GM23248 (cell line): ENCODE measurements around the gene SERINC2. TPM values are rescaled to one million over a fixed set of nuclear protein-coding genes. Genes with fewer than 3 reads are reported as not detected.
A peak's percentile ranks its signal among the peaks of the same experiment; 100 is the strongest.

ENCODE experiments used
- DNase-seq: peaks from one replicate; pipeline ENCODE4 v3.0.0-alpha.2; 2015
- H2AFZ ChIP-seq: fragments of 200-600 bp; sonication (generic); 2 replicates; pipeline ENCODE4 v1.6.1; 2016; ENCODE audit warnings: antibody characterized with exemption
- H3F3A ChIP-seq: fragments of 200-600 bp; sonication (generic); 2 replicates; pipeline ENCODE4 v1.6.1; 2016; ENCODE audit warnings: mild to moderate bottlenecking, antibody characterized with exemption, mixed run types; ENCODE audit not compliant: insufficient read depth
- H3K27ac ChIP-seq: fragments of 200-600 bp; sonication (generic); 2 replicates; pipeline ENCODE4 v1.5.1; 2016; ENCODE audit warnings: mild to moderate bottlenecking
- H3K27me3 ChIP-seq: fragments of 200-600 bp; sonication (generic); replicated peaks from 2 replicates; pipeline ENCODE4 v1.6.1; 2016; ENCODE audit warnings: mild to moderate bottlenecking; ENCODE audit not compliant: insufficient read depth
- H3K36me3 ChIP-seq: fragments of 200-600 bp; sonication (generic); 2 replicates; pipeline ENCODE4 v1.6.1; 2016; ENCODE audit warnings: low read depth, mild to moderate bottlenecking
- H3K4me1 ChIP-seq: fragments of 200-600 bp; sonication (generic); 2 replicates; pipeline ENCODE4 v1.6.1; 2016; ENCODE audit warnings: mild to moderate bottlenecking; ENCODE audit not compliant: insufficient read depth
- H3K4me2 ChIP-seq: fragments of 200-600 bp; sonication (generic); one replicate; pipeline ENCODE4 v1.6.1; 2016; ENCODE audit warnings: mild to moderate bottlenecking; ENCODE audit not compliant: unreplicated experiment
- H3K4me3 ChIP-seq: fragments of 200-600 bp; sonication (generic); 2 replicates; pipeline ENCODE4 v1.5.1; 2016; ENCODE audit warnings: mild to moderate bottlenecking
- H3K79me2 ChIP-seq: fragments of 200-600 bp; sonication (generic); 2 replicates; pipeline ENCODE4 v1.6.1; 2016; ENCODE audit warnings: mild to moderate bottlenecking; ENCODE audit not compliant: insufficient read depth
- H3K9ac ChIP-seq: fragments of 200-600 bp; sonication (generic); 2 replicates; pipeline ENCODE4 v1.6.1; 2016; ENCODE audit warnings: mild to moderate bottlenecking
- H3K9me2 ChIP-seq: fragments of 200-600 bp; sonication (generic); 2 replicates; pipeline ENCODE4 v1.6.1; 2016; ENCODE audit warnings: mixed run types, mild to moderate bottlenecking, moderate library complexity; ENCODE audit not compliant: insufficient read depth
- H3K9me3 ChIP-seq: fragments of 200-600 bp; sonication (generic); one replicate; pipeline ENCODE4 v1.6.1; 2017; ENCODE audit warnings: low read depth
- H4K20me1 ChIP-seq: fragments of 200-600 bp; sonication (generic); 2 replicates; pipeline ENCODE4 v1.6.0; 2016; ENCODE audit not compliant: insufficient read depth
- EZH2 ChIP-seq: fragments of 200-600 bp; sonication (generic); IDR thresholded peaks from 2 replicates; pipeline ENCODE4 v1.6.1; 2018; ENCODE audit warnings: antibody characterized with exemption, mild to moderate bottlenecking; ENCODE audit not compliant: insufficient read depth, poor library complexity, severe bottlenecking
- EZH2phosphoT487 ChIP-seq: fragments of 200-600 bp; sonication (generic); IDR thresholded peaks from 2 replicates; pipeline ENCODE4 v1.6.1; 2018; ENCODE audit warnings: antibody characterized with exemption, moderate library complexity, mild to moderate bottlenecking, low read depth; ENCODE audit not compliant: insufficient read depth
- WGBS, 2 experiments: methylation state at CpG; one replicate each; pipeline ENCODE4 v1.1.6; 2015 to 2017; ENCODE audit warnings: low lambda C conversion rate in 2 of 2, low coverage in 1 of 2; ENCODE audit errors: missing lambda C conversion rate in 2 of 2; 5-methylcytosine and 5-hydroxymethylcytosine counted together
- in situ Hi-C: fragments of 300-500 bp; cut with MboI; formaldehyde crosslinking; loops from 2 replicates; pipeline ENCODE4 v1.15.0; 2020
- polyA plus RNA-seq: library from polyadenylated mRNA; unstranded; fragments of >200 nt; fragmentation: Nextera tagmentation; extraction: Ambion mirVana; gene quantifications from 2 replicates; pipeline ENCODE4 v1.2.1, GENCODE V29; 2016
- total RNA-seq: library from RNA; depleted of rRNA; stranded (reverse); fragments of >200 nt; shearing (Covaris generic); gene quantifications from 2 replicates; pipeline ENCODE4 v1.2.3, GENCODE V29; 2014

SERINC2 gene
- total and polyA plus RNA-seq, 2 experiments from 2014 or later: 50.9 to 96.0 TPM

GRCh38 chr1:31422505-31423319 is 9.7 kb downstream of the SERINC2 start:
- no peak overlapping the region for H2AFZ ChIP-seq
- in situ Hi-C loops: no loop called here

GRCh38 chr1:31423418-31423947 is 10.5 kb downstream of the SERINC2 start:
- no peak overlapping the region for H3K4me2 ChIP-seq
- no peaks in the 10 kb centered on the region for H4K20me1 ChIP-seq
- H3K36me3 ChIP-seq: no peaks in the 10 kb centered on the region
- no peaks in the 10 kb centered on the region for H3F3A ChIP-seq
- TF ChIP-seq EZH2phosphoT487 (no peak), EZH2 (no peak)
- peaks cover 10% of the 10 kb centered on the region for H3K4me1 ChIP-seq
- 88 to 91% methylated on average over 20 to 23 of the region's 23 CpGs for WGBS, 2 experiments
- DNase-seq: no peak
- H3K27me3 ChIP-seq: no peaks in the 10 kb centered on the region
- H3K9ac ChIP-seq: no peak overlapping the region
- H3K9me2 ChIP-seq: no peaks in the 10 kb centered on the region
- H3K4me3 ChIP-seq: no peak overlapping the region
- no peaks in the 10 kb centered on the region for H3K79me2 ChIP-seq
- no peak overlapping the region for H3K27ac ChIP-seq
- in situ Hi-C loops: no loop called here
- H3K9me3 ChIP-seq: no peaks in the 10 kb centered on the region
- H2AFZ ChIP-seq: no peak overlapping the region

More at GRCh38 chr1:31422505-31423319, 9.7 kb downstream of the SERINC2 start:
- 39 to 40% methylated on average over 15 of the region's 15 CpGs for WGBS, 2 experiments
- H3K4me2 ChIP-seq: peak overlapping the region; percentile 5
- DNase-seq: peak; percentile 92
- H3F3A ChIP-seq: no peaks in the 10 kb centered on the region
- no peaks in the 10 kb centered on the region for H3K9me3 ChIP-seq
- H3K36me3 ChIP-seq: no peaks in the 10 kb centered on the region
- TF ChIP-seq EZH2phosphoT487: no peak
- no peak for TF ChIP-seq EZH2
- no peaks in the 10 kb centered on the region for H3K27me3 ChIP-seq
- H3K9me2 ChIP-seq: no peaks in the 10 kb centered on the region
- H4K20me1 ChIP-seq: no peaks in the 10 kb centered on the region
- peak overlapping the region; percentile 34 for H3K9ac ChIP-seq
- peak overlapping the region; percentile 40 for H3K27ac ChIP-seq
- H3K79me2 ChIP-seq: no peaks in the 10 kb centered on the region
- H3K4me3 ChIP-seq: no peak overlapping the region
- H3K4me1 ChIP-seq: peaks cover 10% of the 10 kb centered on the region

- no peaks in the 10 kb centered on the region for H3K36me3 ChIP-seq
- H3K27ac ChIP-seq: no peak overlapping the region
- H3K9ac ChIP-seq: no peak overlapping the region
- H3K9me3 ChIP-seq: no peaks in the 10 kb centered on the region
- no peaks in the 10 kb centered on the region for H3K27me3 ChIP-seq
- H2AFZ ChIP-seq: no peak overlapping the region
- in situ Hi-C loops: no loop called here
- no peak overlapping the region for H3K4me2 ChIP-seq
- H3K9me2 ChIP-seq: no peaks in the 10 kb centered on the region
- no peaks in the 10 kb centered on the region for H3F3A ChIP-seq
- no peaks in the 10 kb centered on the region for H4K20me1 ChIP-seq
- no peaks in the 10 kb centered on the region for H3K79me2 ChIP-seq
- H3K4me1 ChIP-seq: peaks cover 10% of the 10 kb centered on the region
- no peak for DNase-seq
- no peak overlapping the region for H3K4me3 ChIP-seq
- TF ChIP-seq EZH2 (no peak), EZH2phosphoT487 (no peak)
- WGBS, 2 experiments: 95 to 97% methylated on average over 12 to 15 of the region's 15 CpGs
Observed at GRCh38 chr1:31424568-31424967, 11.6 kb downstream of the SERINC2 start.

GRCh38 chr1:31425301-31426081 is 12.5 kb downstream of the SERINC2 start:
- Histone ChIP-seq H3F3A (no peaks in the 10 kb centered on the region), H2AFZ (no peak overlapping the region), H3K9me3 (no peaks in the 10 kb centered on the region), H3K4me2 (no peak overlapping the region), H3K9ac (no peak overlapping the region), H3K36me3 (no peaks in the 10 kb centered on the region), H4K20me1 (no peaks in the 10 kb centered on the region), H3K27me3 (no peaks in the 10 kb centered on the region), H3K9me2 (no peaks in the 10 kb centered on the region), H3K79me2 (no peaks in the 10 kb centered on the region), H3K27ac (no peak overlapping the region), H3K4me3 (no peak overlapping the region), H3K4me1 (peaks cover 10% of the 10 kb centered on the region)
- no peak for TF ChIP-seq EZH2phosphoT487
- TF ChIP-seq EZH2: no peak
- 76 to 78% methylated on average over 25 to 28 of the region's 28 CpGs for WGBS, 2 experiments
- no peak for DNase-seq
- in situ Hi-C loops: no loop called here
